ENCODE results near the gene COP1. TPM values are rescaled to one million over a fixed set of nuclear protein-coding genes. Genes with fewer than 3 reads are reported as not detected.

COP1 gene
- total and polyA plus RNA-seq, 2 of the 8 experiments (the other 6 are each of a cell fraction or from before 2014, with no cell fraction given) = 26.2 to 44.9 TPM

GRCh38 chr1:176220100-176220689 lies 13.1 kb upstream of the COP1 start:
- Histone ChIP-seq H4K5ac (ENCODE audit: insufficient read length, low read depth, low read length) (no peak overlapping the region), H3K23me2 (ENCODE audit: low read depth, low read length) (no peaks in the 10 kb centered on the region), H2AFZ (ENCODE audit: low read length) (no peak overlapping the region; the same call in 1 of the 2 replicates), H2BK20ac (ENCODE audit: low read length) (no peak overlapping the region), H3K18ac (ENCODE audit: extremely low read depth, low read length) (no peak overlapping the region), H3K4me2 (ENCODE audit: insufficient read depth in 1 of 2, low read depth in 2 of 2, low read length in 2 of 2) (no peak overlapping the region), H4K20me1 (replicated peaks in 1 of 2; ENCODE audit: control insufficient read depth in 1 of 2, insufficient read depth in 2 of 2, low read length in 2 of 2) (no peaks in the 10 kb centered on the region), H3K4me3 (ENCODE audit: extremely low read depth in 1 of 4, insufficient read depth in 2 of 4, low read depth in 3 of 4, low read length in 4 of 4) (no peak overlapping the region), H3K27me3 (replicated peaks in 1 of 4; ENCODE audit: control insufficient read depth in 3 of 4, extremely low read depth in 1 of 4, insufficient read depth in 3 of 4, low read length in 3 of 4) (no peaks in the 10 kb centered on the region), H3K36me3 (ENCODE audit: control insufficient read depth in 2 of 4, insufficient read depth in 4 of 4, low read length in 3 of 4) (no peaks in the 10 kb centered on the region), H3K9me3 (ENCODE audit: insufficient read depth in 2 of 2, low read depth in 1 of 2, low read length in 1 of 2) (no peaks in the 10 kb centered on the region), H3K4me1 (replicated peaks in 1 of 4; ENCODE audit: control insufficient read depth in 3 of 4, insufficient read depth in 4 of 4, low read length in 3 of 4) (peaks cover 0 to 3% (median 0%) of the 10 kb centered on the region in 4 experiments; a peak in 1 of 7 replicates), H3K79me1 (ENCODE audit: low read depth, low read length) (no peaks in the 10 kb centered on the region), H3K56ac (replicated peaks; ENCODE audit: insufficient read length, low read depth, low read length) (no peak overlapping the region), H2BK120ac (replicated peaks; ENCODE audit: low read depth, low read length) (no peak overlapping the region), H4K8ac (ENCODE audit: extremely low read depth, insufficient read depth, low read length) (no peak overlapping the region), H3K23ac (ENCODE audit: insufficient read length) (no peak overlapping the region), H4K91ac (replicated peaks; ENCODE audit: insufficient read length, low read length) (no peak overlapping the region), H3K4ac (replicated peaks; ENCODE audit: insufficient read length, low read depth, low read length) (no peak overlapping the region), H3K79me2 (ENCODE audit: control insufficient read depth in 1 of 2, insufficient read depth in 2 of 2, low read length in 2 of 2) (no peaks in the 10 kb centered on the region), H2BK12ac (ENCODE audit: low read depth, low read length) (no peak overlapping the region), H3K14ac (ENCODE audit: insufficient read length) (no peak overlapping the region), H3K27ac (ENCODE audit: low read depth, low read length) (no peak overlapping the region), H2AK5ac (ENCODE audit: low read depth, low read length) (no peak overlapping the region), H2BK15ac (ENCODE audit: low read length) (no peak overlapping the region), H3K9ac (replicated peaks in 1 of 4; ENCODE audit: extremely low read depth in 1 of 4, low read depth in 3 of 4, low read length in 3 of 4) (no peak overlapping the region), H2BK5ac (ENCODE audit: low read depth, low read length) (no peak overlapping the region)
- no peak for FAIRE-seq
- ChIA-PET POLR2A (ENCODE audit: partially characterized antibody) (interaction anchor here (1.2 kb wide), 1 partner anchor 13 kb away, joined by 3 read pairs; the partner anchor contains the start of gene COP1), CTCF (ENCODE audit: partially characterized antibody) (no interaction called here)
- no peak for TF ChIP-seq YY1 (IDR thresholded peaks at IDR 0.05; ENCODE audit: low read depth, low read length)
- 89% methylated on average over 8 of the region's 8 CpGs; no CpG with 5 or more reads in 1 of the 2 experiments for WGBS, 2 experiments (ENCODE audit: extremely low coverage in 1 of 2, insufficient coverage in 1 of 2, insufficient read length in 1 of 2, insufficient replicate concordance in 2 of 2, low coverage in 1 of 2, low lambda C conversion rate in 2 of 2, missing lambda C conversion rate in 1 of 2)
- no peak for DNase-seq (ENCODE audit: low read depth in 1 of 2, low spot score in 2 of 2)
